HFF-Myc (cell line): Measurements from ENCODE around the gene EXD3.
A peak's percentile ranks its signal among the peaks of the same experiment; 100 is the strongest.

Experiments used
- DNase-seq: peaks from one replicate; pipeline ENCODE4 v3.0.0-alpha.2; 2011; ENCODE audit warnings: low read depth; ENCODE audit errors: extremely low read depth
- H3K4me3 ChIP-seq: replicated peaks from 2 replicates; pipeline ENCODE4 v1.5.1; 2011; ENCODE audit warnings: low read depth, mild to moderate bottlenecking, control low read depth, low read length
- TF ChIP-seq, protein P1 (sequence below): IDR thresholded peaks from 2 replicates; pipeline ENCODE4 v1.5.1; 2012; ENCODE audit warnings: mild to moderate bottlenecking, low read depth, low read length, control low read depth; ENCODE audit errors: missing control alignments

Gene EXD3

GRCh38 chr9:137295849-137296669 is 126.9 kb downstream of the EXD3 start:
- DNase-seq = no peak
- no peak overlapping the region for H3K4me3 ChIP-seq
- TF ChIP-seq, protein P1, sequence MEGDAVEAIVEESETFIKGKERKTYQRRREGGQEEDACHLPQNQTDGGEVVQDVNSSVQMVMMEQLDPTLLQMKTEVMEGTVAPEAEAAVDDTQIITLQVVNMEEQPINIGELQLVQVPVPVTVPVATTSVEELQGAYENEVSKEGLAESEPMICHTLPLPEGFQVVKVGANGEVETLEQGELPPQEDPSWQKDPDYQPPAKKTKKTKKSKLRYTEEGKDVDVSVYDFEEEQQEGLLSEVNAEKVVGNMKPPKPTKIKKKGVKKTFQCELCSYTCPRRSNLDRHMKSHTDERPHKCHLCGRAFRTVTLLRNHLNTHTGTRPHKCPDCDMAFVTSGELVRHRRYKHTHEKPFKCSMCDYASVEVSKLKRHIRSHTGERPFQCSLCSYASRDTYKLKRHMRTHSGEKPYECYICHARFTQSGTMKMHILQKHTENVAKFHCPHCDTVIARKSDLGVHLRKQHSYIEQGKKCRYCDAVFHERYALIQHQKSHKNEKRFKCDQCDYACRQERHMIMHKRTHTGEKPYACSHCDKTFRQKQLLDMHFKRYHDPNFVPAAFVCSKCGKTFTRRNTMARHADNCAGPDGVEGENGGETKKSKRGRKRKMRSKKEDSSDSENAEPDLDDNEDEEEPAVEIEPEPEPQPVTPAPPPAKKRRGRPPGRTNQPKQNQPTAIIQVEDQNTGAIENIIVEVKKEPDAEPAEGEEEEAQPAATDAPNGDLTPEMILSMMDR = no peak

DNA sequence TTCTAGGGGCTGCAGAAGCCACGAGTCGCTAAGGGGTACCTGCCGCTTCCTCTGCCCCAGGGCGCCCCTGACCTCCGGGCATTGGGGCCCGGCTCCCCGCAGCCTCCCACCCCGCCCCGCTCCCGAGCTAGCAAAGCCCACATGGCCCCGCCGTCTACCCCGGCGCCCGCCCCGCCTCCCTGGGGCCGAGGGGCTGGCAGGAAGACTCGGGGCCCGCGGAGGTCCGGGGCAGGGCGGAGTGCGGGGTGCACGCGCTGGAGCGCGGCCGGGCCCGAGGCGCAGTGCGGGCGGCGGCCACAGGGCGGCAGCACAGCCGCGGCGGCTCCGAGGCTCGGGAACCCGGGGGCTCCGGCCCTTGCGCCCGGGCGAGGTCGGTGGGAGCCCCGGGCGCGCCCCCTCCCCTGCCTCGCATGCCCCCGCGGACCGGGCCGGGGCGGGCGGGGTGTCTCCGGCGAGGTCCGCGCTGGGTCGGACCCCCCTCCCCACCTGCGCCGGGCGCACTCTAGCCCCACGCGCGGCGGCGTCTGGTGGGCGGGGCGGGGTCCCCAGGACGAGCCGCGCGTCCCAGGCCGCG is 127.6 kb downstream of the EXD3 start:
- no peak for DNase-seq

GRCh38 chr9:137294681-137295237 is 128.2 kb downstream of the EXD3 start:
- DNase-seq = no peak
- TF ChIP-seq, protein P1 = peak; percentile 31
- H3K4me3 ChIP-seq = no peak overlapping the region

More for the DNA sequence above, 127.6 kb downstream of the EXD3 start:
- H3K4me3 ChIP-seq = no peak overlapping the region
- TF ChIP-seq, protein P1 = peak; percentile 4

DNA sequence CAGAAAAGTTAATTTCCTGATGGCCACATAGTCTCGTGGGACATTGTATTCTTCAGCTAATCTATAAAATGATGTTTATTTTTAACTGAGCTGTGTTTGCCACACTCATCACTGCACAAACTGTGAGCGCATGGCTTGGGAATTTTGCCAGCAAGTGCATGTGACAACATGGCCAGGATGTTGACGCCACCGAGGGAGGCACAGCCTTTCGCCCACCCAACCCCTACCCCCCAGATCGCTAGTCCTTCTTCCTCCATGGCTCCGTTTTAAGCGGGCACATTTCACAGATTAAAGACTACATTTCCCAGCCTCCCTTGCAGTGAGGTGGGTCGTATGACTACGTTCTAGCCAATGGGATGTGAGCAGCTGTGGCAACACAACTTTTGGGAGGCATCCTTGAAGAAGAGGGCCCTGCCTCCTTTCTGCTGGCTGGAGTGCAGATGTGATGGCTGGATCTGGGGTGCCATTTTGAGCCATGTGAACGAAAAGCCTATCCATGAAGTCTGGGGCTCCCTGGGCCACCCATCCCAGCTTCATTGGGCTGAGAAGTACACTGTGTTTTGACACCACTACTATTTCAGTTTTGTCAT is 128.8 kb downstream of the EXD3 start:
- TF ChIP-seq, protein P1 = no peak
- DNase-seq = no peak
- H3K4me3 ChIP-seq = no peak overlapping the region

- no peak overlapping the region for H3K4me3 ChIP-seq
- DNase-seq = no peak
- TF ChIP-seq, protein P1 = no peak
Measured at GRCh38 chr9:137293482-137294090, 129.4 kb downstream of the EXD3 start.

DNA sequence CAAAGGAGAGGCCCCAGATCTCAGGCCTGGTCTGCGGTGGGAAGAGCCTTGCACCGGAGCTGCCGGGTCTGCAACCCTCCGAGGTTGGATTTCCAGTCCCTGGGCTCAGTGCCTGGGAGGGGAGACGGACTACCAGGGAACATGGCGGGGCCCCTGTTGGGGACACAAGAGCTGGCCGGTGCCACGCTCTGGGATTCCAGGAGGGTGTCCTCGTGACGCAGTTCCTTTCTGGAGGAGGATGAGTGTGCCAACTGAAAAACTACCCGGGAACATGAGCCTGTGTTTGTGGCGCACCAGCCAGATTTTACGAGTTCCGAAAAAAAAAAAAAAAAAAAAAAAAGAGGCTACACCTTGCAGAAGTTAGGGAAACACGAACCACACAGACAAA is 129.9 kb downstream of the EXD3 start:
- no peak for DNase-seq
- no peak overlapping the region for H3K4me3 ChIP-seq
- TF ChIP-seq, protein P1 = no peak
